MCF 10A (cell line): ENCODE measurements around the gene PRKG1. TPM values are rescaled to one million over a fixed set of nuclear protein-coding genes. Genes with fewer than 3 reads are reported as not detected.

Experiments used
- BruUV-seq: library from RNA; stranded (reverse); fragments of 400-500 nt; replicated peaks from 2 replicates; lab custom pipeline; 2021; lab: Mats Ljungman, UMichigan
- CTCF ChIA-PET: fragments of 300-600 bp; sonication (Branson Sonifier 250); formaldehyde crosslinking; extraction: SDS; loops from one replicate; lab custom pipeline; 2021; ENCODE audit warnings: antibody characterized with exemption, inconsistent platforms; lab: Yijun Ruan, JAX
- POLR2A ChIA-PET: fragments of 300-600, 350-650 bp; sonication (Branson Sonifier 250); formaldehyde crosslinking; extraction: SDS; loops from one replicate; lab custom pipeline; 2020; ENCODE audit warnings: antibody characterized with exemption, inconsistent platforms; lab: Yijun Ruan, JAX
- DNase-seq: peaks from one replicate; pipeline ENCODE4 v3.0.0-alpha.2; 2018; ENCODE audit not compliant: unreplicated experiment
- H3K27ac Mint-ChIP-seq: one replicate; pipeline ENCODE4 v1.8.0; 2022; ENCODE audit warnings: mild to moderate bottlenecking, low read depth, mixed read lengths; ENCODE audit not compliant: unreplicated experiment
- H3K27me3 Mint-ChIP-seq: one replicate; pipeline ENCODE4 v1.8.0; 2022; ENCODE audit warnings: mixed read lengths; ENCODE audit not compliant: insufficient read depth, unreplicated experiment
- H3K36me3 Mint-ChIP-seq: one replicate; pipeline ENCODE4 v1.8.0; 2022; ENCODE audit warnings: mild to moderate bottlenecking, moderate library complexity, mixed read lengths; ENCODE audit not compliant: insufficient read depth, unreplicated experiment
- H3K4me1 Mint-ChIP-seq: one replicate; pipeline ENCODE4 v1.8.0; 2022; ENCODE audit warnings: mixed read lengths; ENCODE audit not compliant: insufficient read depth, unreplicated experiment
- H3K4me3 Mint-ChIP-seq: one replicate; pipeline ENCODE4 v1.8.0; 2022; ENCODE audit warnings: mild to moderate bottlenecking, moderate library complexity, mixed read lengths; ENCODE audit not compliant: unreplicated experiment
- H3K9me3 Mint-ChIP-seq: one replicate; pipeline ENCODE4 v1.8.0; 2022; ENCODE audit warnings: mixed read lengths; ENCODE audit not compliant: unreplicated experiment
- CTCF ChIP-seq: fragments of 200-600 bp; IDR thresholded peaks from one replicate; pipeline ENCODE4 v1.8.0; 2022; ENCODE audit warnings: antibody characterized with exemption, mild to moderate bottlenecking; ENCODE audit not compliant: unreplicated experiment
- intact Hi-C: fragments of 100-400 bp; cut with micrococcal nuclease; formaldehyde crosslinking; loops from 2 replicates; pipeline ENCODE4 v1.14.1; 2022
- total RNA-seq: library from RNA; stranded (reverse); gene quantifications from 2 replicates; pipeline ENCODE4 v1.2.3, GENCODE V29; 2022

Gene PRKG1
- total RNA-seq, 1 experiment from 2014 or later = 0.09 TPM

GRCh38 chr10:51367694-51368093 is 293.4 kb downstream of the PRKG1 start:
- TF ChIP-seq CTCF = no peak
- H3K4me1 Mint-ChIP-seq = no peaks in the 10 kb centered on the region
- DNase-seq = no peak
- intact Hi-C loops = no loop called here
- no peaks in the 10 kb centered on the region for H3K36me3 Mint-ChIP-seq
- ChIA-PET CTCF (interaction anchor here (0.5 to 1.7 kb wide), 7 partner anchors 10 to 382 kb away, joined by 3 to 6 read pairs (median 3); no protein-coding TSS in a partner anchor), POLR2A (no interaction called here)
- H3K4me3 Mint-ChIP-seq = no peak overlapping the region
- BruUV-seq = no TSS peak
- H3K9me3 Mint-ChIP-seq = no peaks in the 10 kb centered on the region
- H3K27me3 Mint-ChIP-seq = peaks cover 39% of the 10 kb centered on the region
- H3K27ac Mint-ChIP-seq = no peak overlapping the region

GRCh38 chr10:51368943-51369342 is 294.7 kb downstream of the PRKG1 start:
- no peak overlapping the region for H3K27ac Mint-ChIP-seq
- H3K4me3 Mint-ChIP-seq = no peak overlapping the region
- no peaks in the 10 kb centered on the region for H3K9me3 Mint-ChIP-seq
- H3K36me3 Mint-ChIP-seq = no peaks in the 10 kb centered on the region
- H3K4me1 Mint-ChIP-seq = no peaks in the 10 kb centered on the region
- POLR2A ChIA-PET = no interaction called here
- peak; percentile 32 for TF ChIP-seq CTCF
- peak; percentile 33 for DNase-seq
- CTCF ChIA-PET = interaction anchor here (0.5 to 2.8 kb wide), 9 partner anchors 9 to 53 kb away, joined by 3 to 16 read pairs (median 3); no protein-coding TSS in a partner anchor
- H3K27me3 Mint-ChIP-seq = peaks cover 39% of the 10 kb centered on the region
- BruUV-seq = no TSS peak
- intact Hi-C loops = no loop called here

- CTCF ChIA-PET = interaction anchor here (0.6 to 2.8 kb wide), 9 partner anchors 9 to 635 kb away, joined by 3 to 16 read pairs (median 4); no protein-coding TSS in a partner anchor
- peaks cover 35% of the 10 kb centered on the region for H3K27me3 Mint-ChIP-seq
- H3K4me3 Mint-ChIP-seq = no peak overlapping the region
- peak; percentile 5 for DNase-seq
- no peaks in the 10 kb centered on the region for H3K36me3 Mint-ChIP-seq
- no peak for TF ChIP-seq CTCF
- POLR2A ChIA-PET = interaction anchor here (0.8 to 1.0 kb wide), 2 partner anchors 45 to 157 kb away, joined by 3 read pairs; no protein-coding TSS in a partner anchor
- no peaks in the 10 kb centered on the region for H3K9me3 Mint-ChIP-seq
- H3K4me1 Mint-ChIP-seq = no peaks in the 10 kb centered on the region
- intact Hi-C loops = no loop called here
- H3K27ac Mint-ChIP-seq = no peak overlapping the region
- no TSS peak for BruUV-seq
These were observed 295.6 kb downstream of the PRKG1 start for GRCh38 chr10:51369903-51370302.

- Mint-ChIP-seq H3K27ac (no peak overlapping the region), H3K4me1 (no peaks in the 10 kb centered on the region), H3K36me3 (no peaks in the 10 kb centered on the region), H3K9me3 (no peaks in the 10 kb centered on the region), H3K4me3 (no peak overlapping the region), H3K27me3 (peaks cover 17% of the 10 kb centered on the region)
- BruUV-seq = no TSS peak
- TF ChIP-seq CTCF = no peak
- ChIA-PET CTCF (interaction anchor here (1.1 kb wide), 1 partner anchor 9 kb away, joined by 3 read pairs; no protein-coding TSS in a partner anchor), POLR2A (interaction anchor here (0.7 kb wide), 1 partner anchor 10 kb away, joined by 3 read pairs; no protein-coding TSS in a partner anchor)
- DNase-seq = no peak
- intact Hi-C loops = no loop called here
These were observed 297.5 kb downstream of the PRKG1 start for GRCh38 chr10:51371743-51372142.
